Measurements from ENCODE around the gene EPB41L4B.

EPB41L4B gene

DNA sequence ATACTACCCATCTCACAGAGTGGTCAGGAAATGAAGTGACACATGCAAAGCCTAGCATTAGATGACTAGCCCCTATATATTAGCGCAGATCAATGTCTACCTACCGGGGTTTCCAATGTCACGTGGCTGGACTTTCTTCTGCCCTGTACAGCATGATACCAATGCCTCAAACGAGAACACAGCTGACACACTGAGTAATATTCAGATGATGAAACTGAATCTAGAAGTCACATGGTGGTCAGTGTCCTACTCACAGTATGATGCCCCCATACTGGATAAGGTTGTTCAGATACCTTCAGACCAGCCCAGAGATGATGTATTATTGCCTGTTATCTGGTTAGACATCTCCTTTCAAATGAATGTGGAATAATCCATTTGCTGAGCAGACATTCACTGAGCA lies 82.7 kb downstream of the EPB41L4B start:
- Histone ChIP-seq H3K9me3 (ENCODE audit: low read length) (no peaks in the 10 kb centered on the region), H3K36me3 (ENCODE audit: insufficient read depth, low read length) (no peaks in the 10 kb centered on the region), H3K4me3 (ENCODE audit: low read depth, low read length, poor library complexity, severe bottlenecking) (no peak overlapping the region), H3F3A (ENCODE audit: insufficient read depth, low read length) (no peaks in the 10 kb centered on the region), H4K20me1 (ENCODE audit: insufficient read depth, low read length) (no peaks in the 10 kb centered on the region), H3K27me3 (ENCODE audit: insufficient read depth, low read length) (no peaks in the 10 kb centered on the region), H3K79me2 (ENCODE audit: insufficient read depth, low read length) (no peaks in the 10 kb centered on the region), H3K4me2 (ENCODE audit: low read length) (no peak overlapping the region), H3K9me2 (ENCODE audit: low read depth, low read length) (no peaks in the 10 kb centered on the region), H3K9ac (ENCODE audit: low read length) (no peak overlapping the region), H2AFZ (ENCODE audit: low read length) (no peak overlapping the region), H3K4me1 (ENCODE audit: insufficient read depth, low read length, severe bottlenecking) (no peaks in the 10 kb centered on the region), H3K27ac (ENCODE audit: low read depth, low read length, poor library complexity, severe bottlenecking) (no peak overlapping the region)
- TF ChIP-seq EZH2 (IDR thresholded peaks at IDR 0.05; ENCODE audit: borderline replicate concordance, low read length) (no peak), CTCF (IDR thresholded peaks at IDR 0.05; ENCODE audit: low read length) (no peak)

DNA sequence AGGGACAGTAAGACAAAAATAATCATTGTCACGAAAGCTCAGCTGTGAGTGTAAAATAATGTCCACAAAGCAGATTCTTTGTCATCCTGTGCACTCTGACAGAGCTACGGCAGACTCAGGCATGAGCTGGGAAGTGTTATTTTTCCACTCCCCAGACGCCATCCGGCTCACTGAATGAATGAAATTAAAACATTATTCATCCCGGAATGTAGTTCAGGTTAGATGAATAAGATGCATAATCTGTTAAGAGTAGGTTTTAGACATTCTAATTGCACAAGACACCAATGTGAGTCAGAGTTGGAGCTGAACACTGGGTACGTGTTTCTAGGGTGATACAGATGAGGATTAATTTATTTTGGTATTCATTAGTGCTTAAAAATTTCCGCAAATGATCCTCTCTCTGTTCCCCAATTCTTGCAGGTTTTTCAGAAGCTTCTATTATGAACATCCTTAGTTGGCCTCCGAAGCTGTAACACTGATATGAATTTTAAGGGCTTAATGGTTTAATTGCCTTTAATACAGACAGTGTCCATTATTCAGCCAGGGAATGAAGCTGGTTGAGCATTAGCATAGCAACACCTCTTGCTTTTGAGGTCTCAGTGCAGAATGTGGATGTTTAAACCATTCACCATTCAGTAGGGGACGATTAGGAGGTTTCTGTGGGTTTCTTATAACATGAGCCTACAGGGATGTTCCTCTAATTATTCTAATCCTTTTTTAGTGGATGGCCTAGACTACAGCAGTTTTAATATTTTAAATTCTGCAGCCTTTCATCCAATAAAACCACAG lies 88.2 kb downstream of the EPB41L4B start:
- Histone ChIP-seq H3K4me1 (ENCODE audit: insufficient read depth, low read length, severe bottlenecking) (no peaks in the 10 kb centered on the region), H3K9me3 (ENCODE audit: low read length) (no peaks in the 10 kb centered on the region), H3K4me2 (ENCODE audit: low read length) (no peak overlapping the region), H3K27me3 (ENCODE audit: insufficient read depth, low read length) (0 out of 2 replicates have a peak, but pooled peaks cover 5% of the 10 kb centered on the region), H3K36me3 (ENCODE audit: insufficient read depth, low read length) (no peaks in the 10 kb centered on the region), H3K79me2 (ENCODE audit: insufficient read depth, low read length) (no peaks in the 10 kb centered on the region), H3K27ac (ENCODE audit: low read depth, low read length, poor library complexity, severe bottlenecking) (no peak overlapping the region), H3K4me3 (ENCODE audit: low read depth, low read length, poor library complexity, severe bottlenecking) (no peak overlapping the region), H3K9ac (ENCODE audit: low read length) (no peak overlapping the region), H4K20me1 (ENCODE audit: insufficient read depth, low read length) (no peaks in the 10 kb centered on the region), H3F3A (ENCODE audit: insufficient read depth, low read length) (no peaks in the 10 kb centered on the region), H3K9me2 (ENCODE audit: low read depth, low read length) (no peaks in the 10 kb centered on the region), H2AFZ (ENCODE audit: low read length) (no peak overlapping the region)
- TF ChIP-seq CTCF (IDR thresholded peaks at IDR 0.05; ENCODE audit: low read length) (no peak), EZH2 (IDR thresholded peaks at IDR 0.05; ENCODE audit: borderline replicate concordance, low read length) (no peak)

GRCh38 chr9:109231593-109231992 lies 89.3 kb downstream of the EPB41L4B start:
- H3K9me3 ChIP-seq (ENCODE audit: low read length) = no peaks in the 10 kb centered on the region
- no peak overlapping the region for H3K4me2 ChIP-seq (ENCODE audit: low read length)
- H3K4me3 ChIP-seq (ENCODE audit: low read depth, low read length, poor library complexity, severe bottlenecking) = no peak overlapping the region
- no peaks in the 10 kb centered on the region for H3K9me2 ChIP-seq (ENCODE audit: low read depth, low read length)
- H3F3A ChIP-seq (ENCODE audit: insufficient read depth, low read length) = no peaks in the 10 kb centered on the region
- H3K9ac ChIP-seq (ENCODE audit: low read length) = no peak overlapping the region
- no peaks in the 10 kb centered on the region for H4K20me1 ChIP-seq (ENCODE audit: insufficient read depth, low read length)
- no peaks in the 10 kb centered on the region for H3K4me1 ChIP-seq (ENCODE audit: insufficient read depth, low read length, severe bottlenecking)
- no peak overlapping the region for H2AFZ ChIP-seq (ENCODE audit: low read length)
- H3K79me2 ChIP-seq (ENCODE audit: insufficient read depth, low read length) = no peaks in the 10 kb centered on the region
- 0 out of 2 replicates have a peak, but pooled peaks cover 5% of the 10 kb centered on the region for H3K27me3 ChIP-seq (ENCODE audit: insufficient read depth, low read length)
- H3K27ac ChIP-seq (ENCODE audit: low read depth, low read length, poor library complexity, severe bottlenecking) = no peak overlapping the region
- TF ChIP-seq EZH2 (IDR thresholded peaks at IDR 0.05; ENCODE audit: borderline replicate concordance, low read length) (no peak), CTCF (IDR thresholded peaks at IDR 0.05; ENCODE audit: low read length) (no peak)
- no peaks in the 10 kb centered on the region for H3K36me3 ChIP-seq (ENCODE audit: insufficient read depth, low read length)

Measured in OCI-LY1 (cell line).